Ascending aorta (tissue), 2 donors: ENCODE results near the gene MMEL1. TPM values are rescaled to one million over a fixed set of nuclear protein-coding genes. Genes with fewer than 3 reads are reported as not detected.

Experiments used
- DNase-seq, 2 donors: peaks; one replicate each; pipeline ENCODE4 v3.0.0-alpha.2; 2019; ENCODE audit warnings: low spot score in 2 of 2
- H3K27ac ChIP-seq, 2 donors: fragments of 200-600 bp; sonication (generic); one replicate each; pipeline ENCODE4 v1.5.1; 2016 to 2017; ENCODE audit warnings: mild to moderate bottlenecking in 1 of 2
- H3K27me3 ChIP-seq: fragments of 200-600 bp; sonication (generic); one replicate; pipeline ENCODE4 v1.5.1; 2017
- H3K36me3 ChIP-seq, 2 donors: fragments of 200-600 bp; sonication (generic); one replicate each; pipeline ENCODE4 v1.5.1; 2016
- H3K4me1 ChIP-seq, 2 donors: fragments of 200-600 bp; sonication (generic); one replicate each; pipeline ENCODE4 v1.5.1; 2016 to 2017; ENCODE audit warnings: mild to moderate bottlenecking in 1 of 2
- H3K4me3 ChIP-seq, 2 donors: fragments of 200-600 bp; sonication (generic); one replicate each; pipeline ENCODE4 v1.5.1; 2016 to 2017; ENCODE audit warnings: mild to moderate bottlenecking in 1 of 2
- H3K9me3 ChIP-seq, 2 donors: fragments of 200-600 bp; sonication (generic); one replicate each; pipeline ENCODE4 v1.5.1; 2016
- intact Hi-C: fragments of 100-400 bp; cut with DNase I; formaldehyde crosslinking; loops from one replicate; pipeline ENCODE4 v1.15.1; 2023
- total RNA-seq: library from RNA; depleted of rRNA; stranded (reverse); fragments of >200 nt; gene quantifications from one replicate; pipeline ENCODE4 v1.1.0, GENCODE V29; 2016
- TF ChIP-seq, protein P1 (sequence below), 3 experiments: fragments of 200-600 bp in 2 of 3; fragments of 450-650 bp in 1 of 3; sonication (generic) in 2 of 3; IDR thresholded peaks; one replicate each; pipeline ENCODE4 v1.5.1; 2016 to 2019; ENCODE audit warnings: antibody characterized with exemption in 3 of 3, mild to moderate bottlenecking in 1 of 3, moderate library complexity in 1 of 3

The MMEL1 gene
- total RNA-seq, 1 donor from 2014 or later = not detected

DNA sequence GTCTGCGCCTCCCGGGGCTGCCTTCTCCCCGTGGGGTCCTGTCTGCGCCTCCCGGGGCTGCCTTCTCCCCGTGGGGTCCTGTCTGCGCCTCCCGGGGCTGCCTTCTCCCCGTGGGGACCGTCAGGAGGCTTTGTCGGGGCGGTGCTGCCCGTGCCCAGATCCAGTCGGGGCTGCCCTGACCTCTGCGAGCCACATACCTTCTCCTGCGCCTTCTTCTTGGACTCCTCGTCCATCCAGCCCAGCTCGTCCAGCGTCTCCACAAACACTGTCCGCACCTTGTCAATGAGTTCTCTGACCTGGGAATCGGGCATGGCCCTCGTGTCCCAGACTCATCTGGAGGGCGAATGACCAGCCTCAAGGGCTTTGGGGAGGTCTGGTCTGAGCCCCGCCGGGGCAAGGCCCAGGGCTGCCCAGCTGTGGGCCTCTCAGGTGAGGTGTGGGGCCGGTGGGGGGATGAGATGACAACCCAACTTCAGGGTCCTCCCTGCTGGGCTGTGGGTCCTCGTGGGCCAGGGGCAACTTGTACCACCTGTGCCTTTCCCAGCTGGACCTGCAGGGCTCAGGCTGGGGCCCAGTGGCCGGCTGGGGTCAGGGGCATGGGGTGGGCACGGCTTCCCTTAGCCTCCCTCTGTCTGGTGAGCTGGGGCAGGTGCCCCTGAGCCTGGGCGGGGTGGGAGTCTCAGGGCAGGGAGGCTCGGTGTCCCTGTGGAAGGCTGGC, 36.8 kb downstream of the MMEL1 start:
- Histone ChIP-seq H3K27me3 (no peaks in the 10 kb centered on the region), H3K27ac (no peak overlapping the region), H3K9me3 (peaks cover 0 to 8% of the 10 kb centered on the region in 2 donors), H3K36me3 (no peaks in the 10 kb centered on the region), H3K4me1 (no peaks in the 10 kb centered on the region), H3K4me3 (no peak overlapping the region)
- TF ChIP-seq, protein P1, sequence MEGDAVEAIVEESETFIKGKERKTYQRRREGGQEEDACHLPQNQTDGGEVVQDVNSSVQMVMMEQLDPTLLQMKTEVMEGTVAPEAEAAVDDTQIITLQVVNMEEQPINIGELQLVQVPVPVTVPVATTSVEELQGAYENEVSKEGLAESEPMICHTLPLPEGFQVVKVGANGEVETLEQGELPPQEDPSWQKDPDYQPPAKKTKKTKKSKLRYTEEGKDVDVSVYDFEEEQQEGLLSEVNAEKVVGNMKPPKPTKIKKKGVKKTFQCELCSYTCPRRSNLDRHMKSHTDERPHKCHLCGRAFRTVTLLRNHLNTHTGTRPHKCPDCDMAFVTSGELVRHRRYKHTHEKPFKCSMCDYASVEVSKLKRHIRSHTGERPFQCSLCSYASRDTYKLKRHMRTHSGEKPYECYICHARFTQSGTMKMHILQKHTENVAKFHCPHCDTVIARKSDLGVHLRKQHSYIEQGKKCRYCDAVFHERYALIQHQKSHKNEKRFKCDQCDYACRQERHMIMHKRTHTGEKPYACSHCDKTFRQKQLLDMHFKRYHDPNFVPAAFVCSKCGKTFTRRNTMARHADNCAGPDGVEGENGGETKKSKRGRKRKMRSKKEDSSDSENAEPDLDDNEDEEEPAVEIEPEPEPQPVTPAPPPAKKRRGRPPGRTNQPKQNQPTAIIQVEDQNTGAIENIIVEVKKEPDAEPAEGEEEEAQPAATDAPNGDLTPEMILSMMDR (IDR thresholded peaks at IDR 0.05) = no peak
- DNase-seq = peak in 1 of 2 donors; percentile 58
- intact Hi-C loops = no loop called here

DNA sequence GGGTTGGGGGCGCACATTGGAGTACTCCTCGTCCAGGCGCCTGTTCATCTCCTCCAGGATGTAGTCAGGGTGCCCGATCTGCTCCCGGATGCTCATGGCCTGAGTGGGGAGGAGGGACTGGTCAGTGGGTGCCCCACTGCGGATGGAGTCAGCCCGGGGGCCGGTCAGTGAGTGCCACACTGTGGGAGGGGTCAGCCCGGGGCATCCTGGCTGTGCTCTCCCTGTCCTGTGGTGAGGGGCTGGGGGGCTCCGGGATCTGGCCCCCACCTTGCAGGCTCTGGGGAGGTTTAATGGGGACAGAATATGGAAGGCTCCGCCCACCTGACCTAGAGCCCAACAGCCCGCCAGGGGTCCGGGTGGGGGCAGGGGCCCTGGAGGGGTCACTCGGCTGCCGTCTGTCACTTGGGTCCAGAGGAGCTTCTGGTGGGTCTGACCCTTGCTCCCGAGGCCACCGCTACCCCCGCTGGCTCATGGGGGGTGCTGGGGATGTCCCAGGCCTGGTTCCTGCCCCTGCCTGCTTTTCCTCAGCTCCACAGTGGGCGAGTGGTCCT, 37.5 kb downstream of the MMEL1 start:
- TF ChIP-seq, protein P1 (IDR thresholded peaks at IDR 0.05) = no peak
- peak in 1 of 2 donors; percentile 56 for DNase-seq
- peaks cover 0 to 8% of the 10 kb centered on the region in 2 donors for H3K9me3 ChIP-seq
- H3K4me3 ChIP-seq = no peak overlapping the region
- intact Hi-C loops = no loop called here
- no peaks in the 10 kb centered on the region for H3K4me1 ChIP-seq
- H3K27me3 ChIP-seq = no peaks in the 10 kb centered on the region
- no peak overlapping the region for H3K27ac ChIP-seq
- H3K36me3 ChIP-seq = no peaks in the 10 kb centered on the region

DNA sequence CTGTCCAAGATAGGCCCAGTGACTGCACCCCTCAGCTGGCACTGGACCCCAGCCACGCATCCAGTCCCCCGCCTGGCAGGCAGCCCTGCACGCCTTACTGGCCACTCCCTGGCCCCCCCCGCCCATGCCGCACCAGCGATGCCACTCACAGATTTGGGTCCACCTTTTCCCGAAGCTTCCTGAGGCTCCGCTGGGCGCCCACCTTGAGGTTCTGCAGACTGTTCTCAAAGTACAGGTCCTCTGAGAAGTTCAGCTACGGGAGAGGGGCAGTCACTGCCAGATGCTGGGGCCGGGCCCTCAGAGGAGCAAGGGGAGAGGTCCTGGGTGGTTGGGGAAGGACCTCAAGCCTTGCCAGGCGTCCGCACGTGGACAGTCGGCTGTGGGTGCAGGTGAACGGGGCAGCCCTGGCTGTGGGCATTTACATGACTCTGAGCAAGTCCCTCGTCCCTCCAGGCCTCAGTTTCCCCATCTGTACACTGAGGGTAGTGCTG, 38.1 kb downstream of the MMEL1 start:
- H3K4me3 ChIP-seq = no peak overlapping the region
- TF ChIP-seq, protein P1 (IDR thresholded peaks at IDR 0.05) = no peak
- H3K27me3 ChIP-seq = no peaks in the 10 kb centered on the region
- intact Hi-C loops = no loop called here
- H3K9me3 ChIP-seq = peaks cover 0 to 8% of the 10 kb centered on the region in 2 donors
- H3K4me1 ChIP-seq = no peaks in the 10 kb centered on the region
- no peak overlapping the region for H3K27ac ChIP-seq
- DNase-seq = peak in 1 of 2 donors; percentile 53
- no peaks in the 10 kb centered on the region for H3K36me3 ChIP-seq

GRCh38 chr1:2594001-2594640, 38.7 kb downstream of the MMEL1 start:
- TF ChIP-seq, protein P1 (IDR thresholded peaks at IDR 0.05) = no peak
- no peak overlapping the region for H3K4me3 ChIP-seq

GRCh38 chr1:2593251-2593878, 39.5 kb downstream of the MMEL1 start:
- Histone ChIP-seq H3K27ac (no peak overlapping the region), H3K27me3 (no peaks in the 10 kb centered on the region), H3K4me1 (no peaks in the 10 kb centered on the region), H3K9me3 (peaks cover 0 to under 1% of the 10 kb centered on the region in 2 donors), H3K36me3 (peaks cover 0 to 4% of the 10 kb centered on the region in 2 donors), H3K4me3 (no peak overlapping the region)
- TF ChIP-seq, protein P1 (IDR thresholded peaks at IDR 0.05) = no peak
- peak in 1 of 2 donors; percentile 47 for DNase-seq
- intact Hi-C loops = no loop called here

More at GRCh38 chr1:2594001-2594640, 38.7 kb downstream of the MMEL1 start:
- no peaks in the 10 kb centered on the region for H3K4me1 ChIP-seq
- DNase-seq = peak in 1 of 2 donors; percentile 65
- H3K27ac ChIP-seq = no peak overlapping the region
- H3K27me3 ChIP-seq = no peaks in the 10 kb centered on the region
- intact Hi-C loops = no loop called here
- H3K36me3 ChIP-seq = no peaks in the 10 kb centered on the region
- peaks cover 0 to 8% of the 10 kb centered on the region in 2 donors for H3K9me3 ChIP-seq
